Measurements from ENCODE around the gene DNM3. TPM values are rescaled to one million over a fixed set of nuclear protein-coding genes. Genes with fewer than 3 reads are reported as not detected.

DNM3 gene
- total RNA-seq, 2 experiments from 2014 or later: 1.6 to 1.8 TPM

DNA sequence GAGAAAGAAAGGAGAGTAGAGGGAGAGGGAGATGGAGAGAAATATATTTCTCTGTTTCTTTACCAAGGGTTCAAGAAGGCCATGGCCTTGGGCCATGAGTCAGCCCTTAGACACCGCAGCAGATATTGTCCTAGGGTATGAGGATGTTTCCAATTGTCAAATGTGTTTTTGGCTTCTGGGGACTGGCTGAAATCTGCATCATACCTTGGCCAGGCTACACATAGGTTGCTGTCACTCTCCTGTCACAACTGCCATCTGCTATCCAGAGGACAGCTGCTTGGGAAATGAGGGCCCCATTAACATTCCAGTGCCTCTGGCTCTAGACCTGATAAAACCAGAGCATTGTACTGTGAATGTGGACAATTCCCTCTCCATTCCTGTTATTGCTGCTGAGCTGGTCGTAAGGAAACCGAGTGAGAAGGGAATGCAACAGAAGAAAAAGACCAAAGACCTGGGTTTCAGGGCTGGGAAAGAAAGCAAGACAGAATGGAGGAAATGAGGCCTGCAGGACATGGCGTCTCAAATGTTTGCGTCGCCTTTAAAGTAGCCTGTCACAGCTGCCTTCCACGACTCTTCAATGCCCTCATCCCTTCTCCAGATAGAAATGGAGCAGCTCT, 611.3 kb downstream of the DNM3 start:
- Mint-ChIP-seq H3K36me3 (ENCODE audit: low read depth) (no peaks in the 10 kb centered on the region), H3K4me1 (ENCODE audit: low read depth) (peaks cover 17% of the 10 kb centered on the region), H3K4me3 (no peak overlapping the region), H3K9me3 (no peaks in the 10 kb centered on the region), H3K27me3 (no peaks in the 10 kb centered on the region), H3K27ac (no peak overlapping the region)
- H3K27ac ChIP-seq (ENCODE audit: low read depth in 1 of 2, low read length in 2 of 2): no peak overlapping the region
- no peaks in the 10 kb centered on the region for H3K27me3 ChIP-seq (ENCODE audit: control insufficient read depth in 1 of 2, insufficient read depth in 2 of 2, low read length in 2 of 2)
- peaks cover 18% of the 10 kb centered on the region for H3K4me1 ChIP-seq (ENCODE audit: insufficient read depth, low read length)
- ChIA-PET CTCF (no interaction called here), POLR2A (no interaction called here)
- intact Hi-C loops (cut with DNase I, micrococcal nuclease): no loop called here
- no peak for TF ChIP-seq CTCF (IDR thresholded peaks at IDR 0.05)
- ATAC-seq (ENCODE audit: poor library complexity): no peak
- DNase-seq: no peak
- H3K9me3 ChIP-seq (ENCODE audit: control insufficient read depth in 1 of 2, insufficient read depth in 1 of 2, low read length in 2 of 2): no peaks in the 10 kb centered on the region
- no peaks in the 10 kb centered on the region for H3K36me3 ChIP-seq (ENCODE audit: insufficient read depth, low read length)
- no peak overlapping the region for H3K4me3 ChIP-seq (ENCODE audit: low read length)

DNA sequence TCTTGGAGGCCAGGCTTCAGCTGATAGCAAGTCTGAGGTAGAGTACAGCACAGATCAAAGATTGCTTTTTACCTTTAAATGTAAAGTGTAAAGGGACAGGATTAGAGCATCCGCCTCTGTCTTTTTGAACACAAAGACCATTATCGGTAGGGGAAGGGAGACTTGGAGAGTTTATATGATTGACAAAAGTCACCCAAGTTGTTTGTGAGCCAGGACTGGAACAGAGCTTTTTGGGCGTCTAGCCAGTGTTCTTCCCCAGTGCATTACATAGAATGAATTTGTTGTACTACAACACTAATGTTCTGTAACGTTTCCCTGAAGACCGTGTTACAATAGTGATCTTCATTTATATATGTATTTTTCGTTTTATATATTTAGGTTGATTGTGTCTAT, 611.9 kb downstream of the DNM3 start:
- ATAC-seq (ENCODE audit: poor library complexity) (no peak), DNase-seq (no peak)
- Histone ChIP-seq H3K27me3 (ENCODE audit: control insufficient read depth in 1 of 2, insufficient read depth in 2 of 2, low read length in 2 of 2) (no peaks in the 10 kb centered on the region), H3K4me3 (ENCODE audit: low read length) (no peak overlapping the region), H3K4me1 (ENCODE audit: insufficient read depth, low read length) (peaks cover 18% of the 10 kb centered on the region), H3K27ac (ENCODE audit: low read depth in 1 of 2, low read length in 2 of 2) (no peak overlapping the region), H3K9me3 (ENCODE audit: control insufficient read depth in 1 of 2, insufficient read depth in 1 of 2, low read length in 2 of 2) (no peaks in the 10 kb centered on the region), H3K36me3 (ENCODE audit: insufficient read depth, low read length) (no peaks in the 10 kb centered on the region)
- CTCF ChIA-PET: no interaction called here
- Mint-ChIP-seq H3K4me1 (ENCODE audit: low read depth) (peaks cover 17% of the 10 kb centered on the region), H3K27me3 (no peaks in the 10 kb centered on the region), H3K4me3 (no peak overlapping the region), H3K9me3 (no peaks in the 10 kb centered on the region), H3K36me3 (ENCODE audit: low read depth) (no peaks in the 10 kb centered on the region), H3K27ac (no peak overlapping the region)
- POLR2A ChIA-PET: no interaction called here
- intact Hi-C loops (cut with DNase I, micrococcal nuclease): no loop called here
- no peak for TF ChIP-seq CTCF (IDR thresholded peaks at IDR 0.05)

DNA sequence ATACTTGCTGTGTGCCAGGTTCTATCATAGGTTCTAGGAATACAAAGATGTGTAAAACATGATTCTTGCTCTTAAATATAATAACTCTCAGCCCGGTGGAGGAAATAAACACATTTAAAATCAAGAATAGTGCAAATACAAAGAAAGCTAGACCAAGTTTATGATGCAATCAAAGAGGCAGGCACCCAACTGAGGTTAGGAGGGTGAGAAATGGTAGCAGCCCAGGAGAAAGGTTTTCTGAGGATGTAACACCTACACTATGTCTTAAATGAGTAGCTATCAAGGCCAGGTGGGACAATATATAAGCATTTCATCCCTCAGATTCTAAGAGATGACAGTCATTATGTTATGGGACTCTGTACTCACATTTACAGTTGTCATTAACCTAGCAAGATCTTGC, 612.3 kb downstream of the DNM3 start:
- Histone ChIP-seq H3K36me3 (ENCODE audit: insufficient read depth, low read length) (no peaks in the 10 kb centered on the region), H3K9me3 (ENCODE audit: control insufficient read depth in 1 of 2, insufficient read depth in 1 of 2, low read length in 2 of 2) (no peaks in the 10 kb centered on the region), H3K4me1 (ENCODE audit: insufficient read depth, low read length) (peaks cover 18% of the 10 kb centered on the region), H3K27me3 (ENCODE audit: control insufficient read depth in 1 of 2, insufficient read depth in 2 of 2, low read length in 2 of 2) (no peaks in the 10 kb centered on the region), H3K27ac (ENCODE audit: low read depth in 1 of 2, low read length in 2 of 2) (no peak overlapping the region), H3K4me3 (ENCODE audit: low read length) (no peak overlapping the region)
- TF ChIP-seq CTCF (IDR thresholded peaks at IDR 0.05): no peak
- no peak overlapping the region for H3K4me3 Mint-ChIP-seq
- H3K4me1 Mint-ChIP-seq (ENCODE audit: low read depth): peaks cover 17% of the 10 kb centered on the region
- no peaks in the 10 kb centered on the region for H3K9me3 Mint-ChIP-seq
- H3K36me3 Mint-ChIP-seq (ENCODE audit: low read depth): no peaks in the 10 kb centered on the region
- no peak overlapping the region for H3K27ac Mint-ChIP-seq
- H3K27me3 Mint-ChIP-seq: no peaks in the 10 kb centered on the region
- ATAC-seq (ENCODE audit: poor library complexity) (no peak), DNase-seq (no peak)
- CTCF ChIA-PET: no interaction called here
- intact Hi-C loops (cut with DNase I, micrococcal nuclease): no loop called here
- POLR2A ChIA-PET: no interaction called here

All from CD4-positive, alpha-beta T cell (primary cell).